GM19238 (cell line): ENCODE data around the gene SLC35F1.

Experiments
- DNase-seq: peaks from one replicate; pipeline ENCODE4 v3.0.0; 2011; ENCODE audit warnings: low spot score; ENCODE audit not compliant: insufficient read length

SLC35F1 gene

DNA sequence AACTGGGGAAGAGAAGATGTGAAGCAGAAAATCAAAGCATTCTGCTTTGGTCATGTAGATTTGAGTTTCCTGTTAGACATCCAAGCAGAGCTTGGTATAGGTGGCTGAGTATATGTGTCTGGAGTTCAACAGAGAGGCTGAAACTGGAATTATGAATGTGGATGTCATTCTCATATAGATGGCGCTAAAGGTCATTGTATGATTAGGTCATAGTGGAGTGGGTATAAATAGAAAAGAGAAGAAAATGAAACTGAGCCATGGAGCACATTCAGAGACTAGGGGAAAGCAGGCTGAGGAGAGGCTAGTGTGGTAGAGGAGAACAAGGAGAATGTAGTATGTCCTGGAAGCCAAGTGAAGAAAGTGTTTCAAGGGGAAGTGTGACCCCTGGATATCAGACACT is 345.4 kb downstream of the SLC35F1 start:
- DNase-seq: no peak

DNA sequence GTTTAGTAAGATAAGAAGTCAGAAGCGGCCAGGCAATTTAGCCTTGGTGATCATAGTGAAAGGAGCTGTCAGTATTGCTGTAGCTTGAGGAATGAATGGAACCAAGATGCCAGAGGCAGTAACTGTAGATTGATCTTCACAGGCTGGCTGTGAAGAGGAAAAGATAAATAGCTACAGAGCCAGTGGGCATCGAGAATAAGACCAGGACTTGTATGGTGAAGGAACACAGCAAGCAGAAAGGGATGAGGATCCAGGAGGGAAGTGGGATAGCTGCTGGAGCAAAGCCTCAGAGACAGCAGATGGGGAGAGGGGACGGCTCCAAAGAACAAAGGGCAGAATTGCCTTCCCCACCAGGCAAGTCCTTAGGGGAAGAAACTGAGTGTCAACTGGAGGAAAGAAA is 346.7 kb downstream of the SLC35F1 start:
- no peak for DNase-seq

DNA sequence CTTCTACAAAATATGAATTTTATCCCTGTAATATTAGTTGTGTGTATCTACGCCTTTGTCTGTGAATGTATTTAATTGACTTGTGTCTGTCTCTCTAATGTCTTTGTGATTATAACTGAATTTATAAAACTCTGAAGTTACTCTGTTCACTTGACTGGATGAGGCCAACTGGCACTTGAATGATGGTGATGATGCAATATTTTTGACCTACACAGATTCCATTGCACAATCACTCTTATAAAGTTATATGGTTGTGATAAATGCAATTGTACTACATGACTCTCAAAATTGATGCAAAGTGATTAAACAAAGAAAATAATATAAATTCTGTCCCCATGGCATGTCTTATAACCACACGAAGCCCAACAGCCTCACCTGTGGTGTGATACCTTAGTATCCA is 353.8 kb downstream of the SLC35F1 start:
- DNase-seq: no peak

DNA sequence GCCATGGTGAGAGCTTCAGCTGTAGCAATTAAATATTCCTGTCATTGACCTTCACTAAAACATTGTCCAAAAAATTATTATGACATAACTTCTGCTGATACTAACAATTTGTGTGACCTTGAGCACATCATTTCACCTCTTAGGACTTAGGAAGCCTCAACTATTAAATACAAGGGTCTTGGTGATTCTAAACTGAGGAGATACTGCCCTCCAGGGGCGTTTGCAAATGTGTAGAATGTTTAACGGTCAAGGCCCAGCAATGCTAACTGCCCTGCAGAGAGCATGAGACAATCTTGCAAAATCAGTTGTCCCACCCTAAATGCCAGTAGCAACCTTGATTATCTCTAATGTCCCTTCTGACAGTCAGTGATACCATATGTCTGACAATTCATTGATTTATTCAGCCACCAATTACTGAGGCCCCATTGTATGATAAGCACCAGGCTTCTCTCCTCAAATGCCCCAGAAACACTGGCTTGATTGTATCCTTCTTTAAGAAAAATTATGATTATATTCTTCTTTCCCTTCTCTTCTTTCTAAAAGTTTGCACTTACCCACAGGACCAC is 356.9 kb downstream of the SLC35F1 start:
- DNase-seq: no peak

DNA sequence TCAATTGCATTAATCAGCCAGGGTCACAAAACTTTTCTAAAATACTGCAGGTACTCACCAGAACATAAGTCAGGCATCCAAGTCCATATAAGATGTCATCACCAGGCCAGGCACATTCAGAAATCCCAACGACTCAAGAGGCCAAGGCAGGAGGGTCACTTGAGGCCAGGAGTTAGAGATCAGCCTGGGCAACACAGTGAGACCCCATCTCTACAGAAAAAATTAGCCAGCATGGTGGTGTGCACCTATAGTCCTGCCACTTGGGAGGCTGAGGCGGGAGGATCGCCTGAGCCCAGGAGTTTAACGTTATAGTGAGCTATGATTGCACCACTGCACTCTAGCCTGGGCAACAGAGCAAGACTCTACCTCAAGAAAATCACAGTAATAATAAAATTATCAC is 362.6 kb downstream of the SLC35F1 start:
- no peak for DNase-seq

DNA sequence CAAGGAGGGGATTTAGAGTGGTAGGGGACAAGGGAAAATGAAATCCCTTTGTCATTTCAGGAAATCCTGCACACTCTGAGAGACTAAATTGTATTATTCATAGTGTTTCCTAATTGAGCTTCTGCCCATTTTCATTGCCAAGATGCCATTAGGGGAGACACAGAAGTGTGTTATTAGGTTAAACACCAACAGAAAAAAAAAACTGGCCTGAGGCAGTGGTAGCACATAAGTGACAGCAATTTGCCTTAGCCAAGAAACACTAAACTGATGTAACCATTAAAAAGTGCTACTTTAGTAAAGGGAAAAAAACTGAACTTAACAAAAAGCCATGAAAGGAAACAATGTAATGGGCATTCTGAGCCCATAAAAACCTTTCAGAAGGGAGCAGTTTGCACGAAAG is 370.6 kb downstream of the SLC35F1 start:
- no peak for DNase-seq

DNA sequence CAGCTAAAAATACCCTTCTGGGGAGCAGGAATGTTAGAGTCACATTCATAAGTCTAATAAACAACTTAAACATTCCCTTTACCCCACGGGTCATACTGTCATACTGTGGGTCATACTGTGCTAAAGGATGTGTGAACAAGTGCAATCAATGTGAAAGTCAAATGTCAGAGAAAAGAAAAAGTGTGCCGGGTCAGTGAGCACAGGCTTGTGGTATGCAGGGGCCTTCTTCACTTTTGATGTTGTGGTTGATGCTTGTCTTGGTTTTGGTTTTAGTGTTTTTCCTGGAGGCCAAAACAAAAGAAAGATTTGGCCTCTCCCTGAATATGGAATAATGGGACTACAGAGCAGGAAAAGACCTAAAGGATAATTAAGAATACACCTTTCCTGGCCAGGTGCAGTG is 373.1 kb downstream of the SLC35F1 start:
- peak; percentile 21 for DNase-seq

DNA sequence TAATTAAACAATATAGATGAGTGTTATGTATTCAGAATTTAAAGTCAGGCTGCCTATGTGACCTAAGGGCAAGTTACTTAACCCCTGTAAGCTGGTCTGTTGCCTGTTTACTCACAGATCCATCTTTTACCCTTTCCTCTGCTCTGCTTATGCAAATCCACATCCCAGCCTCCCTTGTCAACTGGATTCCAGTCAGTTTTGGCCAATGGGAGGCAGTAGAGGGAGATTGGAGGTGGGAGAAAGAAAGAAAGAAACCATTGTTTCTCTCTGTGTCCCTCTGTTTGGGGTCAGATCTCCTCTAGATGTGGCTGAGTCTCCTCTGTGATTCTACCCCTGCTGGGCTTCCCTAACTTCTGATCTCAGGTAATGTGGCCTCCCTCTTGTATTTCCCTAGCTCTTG is 374.2 kb downstream of the SLC35F1 start:
- DNase-seq: no peak

DNA sequence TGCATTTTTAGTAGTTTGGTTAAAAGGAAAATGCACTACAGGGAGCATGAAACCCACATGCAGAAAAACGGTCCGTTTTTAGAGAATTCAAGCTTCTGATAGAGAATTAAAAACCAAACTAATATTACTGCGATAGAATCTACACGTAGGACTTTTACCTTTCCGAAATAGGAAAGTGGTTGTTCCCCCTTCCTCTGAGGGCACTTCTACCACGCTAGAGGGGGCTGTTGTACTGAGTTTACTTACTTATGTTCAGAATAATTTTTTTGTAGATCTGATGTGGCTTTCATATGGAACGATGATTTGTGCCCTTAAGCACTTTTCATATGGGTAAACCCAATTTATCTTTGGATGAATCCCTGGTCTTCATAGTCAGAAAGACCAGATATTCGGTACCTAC is 376.7 kb downstream of the SLC35F1 start:
- no peak for DNase-seq

DNA sequence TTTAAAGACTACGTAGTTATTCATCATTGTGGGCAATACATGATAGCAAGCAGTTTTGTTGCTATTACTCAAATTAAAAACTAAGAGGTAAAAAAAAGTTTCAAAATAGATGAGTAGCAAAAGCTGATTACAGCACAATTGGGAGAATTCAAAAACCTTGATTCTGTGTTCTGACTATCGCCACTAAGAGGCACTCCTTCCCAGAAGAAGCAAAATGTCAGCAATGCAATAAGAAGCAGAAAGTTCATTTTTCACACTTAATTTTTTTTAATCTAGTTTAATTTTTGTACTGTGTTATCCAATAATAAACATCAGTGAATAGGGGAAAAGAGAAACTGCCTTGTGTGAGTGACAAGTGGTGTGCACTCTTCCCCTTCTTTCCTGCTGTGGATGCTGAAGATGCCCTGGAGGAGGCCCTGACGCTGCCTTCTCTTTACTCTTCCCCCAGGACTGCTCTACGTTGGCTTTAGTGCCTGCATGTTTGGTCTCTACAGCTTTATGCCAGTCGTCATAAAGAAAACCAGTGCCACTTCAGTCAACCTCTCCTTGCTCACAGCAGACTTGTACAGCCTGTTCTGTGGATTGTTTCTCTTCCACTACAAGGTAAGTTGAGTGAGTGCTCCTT is 377.8 kb downstream of the SLC35F1 start:
- DNase-seq: no peak

DNA sequence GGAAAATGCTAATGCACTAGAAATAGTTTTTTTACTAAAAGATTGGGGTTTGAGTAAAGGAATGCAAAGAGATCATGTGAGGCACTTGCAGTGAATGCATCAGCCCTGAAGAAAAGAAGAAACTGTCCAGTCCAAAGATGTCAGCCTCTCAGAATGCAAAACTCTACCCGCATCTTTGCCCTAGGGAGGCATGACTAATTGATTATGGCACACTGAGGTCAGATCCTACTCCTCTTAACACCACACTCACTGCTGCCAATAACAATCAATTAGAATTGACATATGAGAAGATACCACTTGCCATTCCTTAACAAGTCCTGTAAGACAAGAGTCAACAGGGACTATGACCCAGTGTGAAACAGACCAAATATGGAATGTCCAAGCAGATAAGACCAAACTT is 378.7 kb downstream of the SLC35F1 start:
- DNase-seq: no peak

DNA sequence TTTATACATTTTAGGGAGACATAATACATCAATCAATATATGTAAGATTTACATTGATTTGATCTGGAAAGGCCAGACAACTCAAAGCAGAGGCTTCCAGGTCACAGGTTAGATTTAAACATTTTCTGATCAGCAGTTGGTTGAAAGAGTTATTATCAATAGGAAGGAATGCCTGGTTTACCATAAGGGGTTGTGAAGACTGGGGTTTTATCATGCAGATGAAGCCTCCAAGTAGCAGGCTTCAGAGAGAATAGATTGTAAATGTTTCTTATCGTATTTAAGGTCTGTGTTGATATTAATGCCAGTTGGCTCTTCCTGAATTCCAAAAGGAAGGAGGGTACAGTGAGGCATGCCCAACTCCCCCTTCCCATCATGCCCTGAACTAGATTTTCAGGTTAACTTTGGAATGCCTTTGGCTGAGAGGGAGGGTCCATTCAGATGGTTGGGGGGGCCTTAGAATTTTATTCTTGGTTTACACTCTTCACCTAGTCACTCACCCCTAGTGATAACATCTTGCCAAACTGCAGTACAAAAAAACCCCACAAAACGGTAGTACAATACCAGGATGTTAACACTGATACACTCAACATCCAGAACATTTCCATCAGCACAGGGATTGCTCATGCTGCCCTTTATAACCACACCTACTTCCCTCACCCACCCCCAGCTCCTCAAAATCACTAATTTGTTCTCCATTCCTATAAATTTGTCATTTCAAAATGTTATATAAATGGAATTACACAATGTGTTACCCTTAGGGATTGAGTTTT is 381.5 kb downstream of the SLC35F1 start:
- DNase-seq: no peak

DNA sequence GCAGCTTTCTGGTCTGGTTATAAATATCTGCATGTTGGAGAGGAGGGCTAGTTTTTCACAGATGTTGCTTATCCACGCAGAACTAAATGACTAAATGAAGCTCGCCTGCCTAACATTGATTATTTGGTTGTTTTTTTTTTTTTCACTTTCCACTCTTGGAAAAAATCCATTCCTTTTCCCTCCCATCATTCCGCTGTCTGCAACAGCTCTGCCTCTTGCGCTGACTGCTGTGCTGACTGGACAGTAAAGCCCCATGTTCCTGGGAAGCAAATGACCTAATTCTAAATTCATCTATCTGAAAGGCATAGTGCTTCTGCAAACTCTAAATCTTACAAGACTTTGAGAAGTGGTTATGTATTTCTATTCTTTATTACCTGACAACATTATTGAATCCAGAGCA is 385.5 kb downstream of the SLC35F1 start:
- no peak for DNase-seq

DNA sequence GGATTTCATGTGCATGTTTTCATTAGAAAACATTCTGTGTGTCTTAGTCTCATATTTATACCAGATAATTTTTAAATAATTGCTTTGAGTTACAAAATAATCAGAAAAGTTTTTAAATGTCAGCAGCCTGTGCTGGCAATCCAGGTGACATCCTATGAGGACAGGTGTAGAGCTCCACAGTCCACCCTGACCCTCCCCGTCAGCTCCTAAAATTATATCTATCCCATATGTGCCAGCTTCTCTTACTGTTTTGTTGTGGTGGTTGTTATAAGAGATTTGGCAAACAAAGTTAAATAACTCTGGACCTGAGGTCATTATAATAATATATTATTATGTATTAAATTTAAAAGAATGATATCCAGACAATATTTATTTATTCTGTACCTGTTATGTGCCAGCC is 387.8 kb downstream of the SLC35F1 start:
- no peak for DNase-seq

DNA sequence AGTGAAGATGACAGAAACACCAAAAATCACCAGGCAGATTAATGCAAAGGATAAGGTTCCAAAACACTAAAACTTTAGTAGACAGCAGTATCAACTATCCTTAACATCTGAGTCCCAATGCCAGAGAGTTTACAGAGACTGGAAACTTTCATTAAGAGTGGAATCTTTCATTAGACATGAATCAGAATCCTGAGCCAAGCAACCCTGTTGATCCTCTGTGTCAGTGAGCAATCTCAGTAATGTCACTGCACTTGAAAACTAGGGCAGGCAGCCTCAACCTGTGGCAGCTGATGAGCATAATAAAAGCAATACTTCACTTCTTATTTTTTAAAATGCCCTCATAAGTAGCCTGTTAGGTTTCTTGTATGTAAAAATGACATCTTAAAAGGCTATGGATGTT is 388.3 kb downstream of the SLC35F1 start:
- no peak for DNase-seq

DNA sequence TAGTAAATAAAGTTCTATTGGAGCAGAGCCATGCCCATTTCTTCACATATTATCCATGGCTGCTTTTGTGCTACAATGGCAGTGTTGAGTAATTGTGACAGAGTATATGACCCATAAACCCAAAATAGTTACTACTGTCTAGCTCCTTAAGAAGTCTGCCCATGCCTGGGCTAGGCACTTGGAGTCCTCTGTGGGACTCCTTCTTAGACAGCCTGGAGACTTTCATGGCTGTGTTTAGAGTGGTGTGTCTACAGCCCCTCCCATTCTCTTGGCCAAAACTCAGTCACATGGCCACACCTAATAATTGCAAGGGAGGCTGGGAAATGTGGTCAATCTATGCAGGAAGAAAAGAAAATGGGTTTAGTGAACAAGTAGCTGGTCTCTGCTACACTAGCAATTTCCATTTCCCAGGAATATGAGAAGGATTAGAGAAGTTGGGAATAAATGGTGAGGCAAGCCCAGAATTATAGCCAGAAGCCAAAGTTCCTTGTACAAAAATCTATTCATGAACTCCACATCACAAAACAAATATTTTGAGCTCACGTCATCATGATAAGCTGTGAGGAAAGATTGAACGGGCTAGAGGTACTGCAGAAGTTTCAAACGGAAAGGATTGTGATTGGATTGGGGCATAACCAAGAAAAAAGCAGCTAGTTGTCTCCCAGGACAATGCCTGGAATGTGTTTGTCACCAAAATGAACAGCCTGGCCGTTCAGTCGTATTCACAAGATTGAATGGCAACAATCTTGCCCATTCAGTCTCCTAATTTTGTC is 389.3 kb downstream of the SLC35F1 start:
- DNase-seq: no peak

DNA sequence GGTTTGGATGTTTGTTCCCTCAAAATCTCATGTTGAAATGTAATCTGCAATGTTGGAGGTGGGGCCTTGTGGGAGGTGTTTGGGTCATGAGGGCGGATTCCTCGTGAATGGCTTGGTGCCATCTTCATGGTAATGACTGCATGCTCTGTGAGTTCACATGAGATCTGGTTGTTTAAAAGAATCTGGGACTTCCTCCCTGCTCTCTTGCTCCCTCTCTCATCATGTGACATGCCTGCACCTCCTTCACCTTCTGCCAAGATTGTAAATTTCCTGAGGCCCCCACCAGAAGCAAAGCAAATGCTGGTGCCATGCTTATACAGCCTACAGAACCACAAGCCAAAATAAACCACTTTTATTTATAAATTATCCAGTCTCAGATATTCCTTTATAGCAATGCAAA is 390.8 kb downstream of the SLC35F1 start:
- DNase-seq: no peak

DNA sequence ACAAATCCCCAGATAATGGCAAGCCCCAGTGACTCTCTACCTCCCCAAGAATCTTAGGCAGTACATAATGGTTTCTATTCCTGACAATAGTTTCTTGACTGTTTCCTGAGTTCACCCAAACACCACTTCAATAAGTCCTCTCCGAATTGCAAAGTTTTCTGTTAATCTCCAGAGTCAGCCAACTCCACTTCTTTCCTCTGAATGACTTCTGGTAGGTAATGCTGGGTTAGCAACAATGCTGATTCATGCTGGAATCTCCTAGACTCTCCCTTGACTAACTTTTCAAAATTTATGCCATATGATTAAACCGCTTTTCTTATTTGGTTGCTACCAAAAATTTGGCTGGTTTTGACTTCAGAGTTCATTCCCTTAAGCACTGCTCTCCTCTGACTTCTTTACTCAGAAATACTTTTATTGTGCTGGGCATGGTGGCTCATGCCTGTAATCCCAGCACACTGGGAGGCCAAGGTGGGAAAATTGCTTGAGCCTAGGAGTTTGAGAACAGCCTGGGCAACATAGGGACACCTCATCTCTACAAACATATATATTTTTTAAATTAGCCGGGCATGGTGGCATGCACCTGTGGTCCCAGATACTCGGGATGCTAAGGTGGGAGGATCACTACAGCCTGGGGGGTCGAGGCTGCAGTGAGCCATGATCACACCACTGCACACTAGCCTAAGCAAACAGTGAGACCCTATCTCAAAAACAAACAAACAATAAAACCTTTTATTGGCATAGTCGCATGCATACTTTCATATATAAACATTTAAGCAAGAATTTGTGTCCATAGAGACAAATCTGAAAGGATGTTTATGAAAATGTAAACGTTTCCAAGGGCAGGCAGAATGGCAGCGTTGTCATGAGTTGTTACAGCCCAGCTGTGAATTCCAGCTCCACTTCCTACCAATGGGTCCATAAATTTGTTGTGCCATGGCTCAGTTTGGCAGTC is 391.7 kb downstream of the SLC35F1 start:
- no peak for DNase-seq

DNA sequence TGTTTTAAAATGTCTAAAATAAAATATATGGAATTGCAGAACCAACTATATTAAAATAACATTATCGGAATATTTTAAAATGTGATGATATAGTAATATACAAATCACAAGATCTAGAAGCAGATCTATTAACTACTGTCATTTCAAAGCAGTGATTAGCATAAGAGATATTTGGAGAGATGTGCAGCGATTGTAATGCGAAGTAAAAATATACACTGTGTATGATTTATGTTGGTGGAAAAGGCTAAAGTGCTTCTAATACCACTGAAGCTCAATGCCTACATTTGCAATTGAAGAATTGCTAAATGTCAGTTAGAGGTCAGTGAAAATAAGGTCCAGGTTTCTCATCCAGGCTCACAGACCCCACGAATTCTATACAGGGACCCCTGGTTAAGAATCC is 392.4 kb downstream of the SLC35F1 start:
- DNase-seq: no peak

DNA sequence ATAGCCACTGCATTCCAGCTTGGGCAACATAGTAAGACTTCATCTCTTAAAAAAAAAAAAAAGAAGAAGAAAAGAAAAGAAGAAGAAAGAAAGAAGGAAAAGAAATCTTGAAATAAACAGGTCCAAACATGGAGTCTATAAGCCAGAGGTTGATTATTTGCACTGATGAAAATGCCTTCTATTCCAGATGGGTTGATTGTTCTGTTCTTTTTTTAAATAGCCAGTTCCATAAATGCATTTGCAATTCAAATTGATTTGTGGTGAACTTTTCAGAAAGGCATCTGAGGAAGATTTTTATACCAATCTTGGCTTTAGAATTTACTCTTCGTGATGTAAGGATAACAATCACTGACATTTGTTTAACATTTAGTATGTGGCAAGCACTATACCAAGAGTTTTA is 397.3 kb downstream of the SLC35F1 start:
- DNase-seq: no peak

DNA sequence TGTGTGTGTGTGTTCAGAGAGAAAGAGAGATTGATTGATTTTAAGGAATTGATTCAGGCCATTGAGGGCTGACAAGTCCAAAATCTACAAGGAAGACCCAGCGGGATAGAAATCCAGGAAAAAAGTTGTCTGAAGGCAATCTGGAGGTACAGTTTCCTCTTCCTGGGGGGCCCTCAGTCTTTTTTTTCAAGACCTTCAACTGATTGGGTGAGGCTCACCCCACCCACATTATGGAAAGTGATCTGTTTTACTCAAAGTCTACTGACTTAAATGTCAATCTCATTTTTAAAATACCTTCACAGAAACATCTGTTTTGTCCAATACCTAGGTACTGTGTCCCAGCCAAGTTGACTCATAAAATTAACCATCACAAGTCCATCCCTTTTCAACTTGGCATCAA is 398.0 kb downstream of the SLC35F1 start:
- DNase-seq: no peak
